Fibroblast of villous mesenchyme (primary cell): ENCODE measurements around the gene GRPEL1. TPM values are rescaled to one million over a fixed set of nuclear protein-coding genes. Genes with fewer than 3 reads are reported as not detected.
A peak's percentile ranks its signal among the peaks of the same experiment; 100 is the strongest.

ENCODE experiments used
- DNase-seq: peaks from one replicate; pipeline ENCODE4 v3.0.0-alpha.2; 2010; ENCODE audit warnings: low read depth
- H3K4me3 ChIP-seq: 2 replicates; pipeline ENCODE4 v1.5.1; 2011; ENCODE audit warnings: low read depth, mild to moderate bottlenecking, low read length
- total RNA-seq: library from RNA; depleted of rRNA; stranded (reverse); fragments of >200 nt; gene quantifications from 2 replicates; pipeline ENCODE4 v1.2.3, GENCODE V29; 2012
- TF ChIP-seq, protein P1 (sequence below): IDR thresholded peaks from 2 replicates; pipeline ENCODE4 v1.5.1; 2012; ENCODE audit warnings: low read depth, mild to moderate bottlenecking, low read length; ENCODE audit not compliant: insufficient read depth

The GRPEL1 gene
- total RNA-seq, 1 donor: 32.8 TPM

DNA sequence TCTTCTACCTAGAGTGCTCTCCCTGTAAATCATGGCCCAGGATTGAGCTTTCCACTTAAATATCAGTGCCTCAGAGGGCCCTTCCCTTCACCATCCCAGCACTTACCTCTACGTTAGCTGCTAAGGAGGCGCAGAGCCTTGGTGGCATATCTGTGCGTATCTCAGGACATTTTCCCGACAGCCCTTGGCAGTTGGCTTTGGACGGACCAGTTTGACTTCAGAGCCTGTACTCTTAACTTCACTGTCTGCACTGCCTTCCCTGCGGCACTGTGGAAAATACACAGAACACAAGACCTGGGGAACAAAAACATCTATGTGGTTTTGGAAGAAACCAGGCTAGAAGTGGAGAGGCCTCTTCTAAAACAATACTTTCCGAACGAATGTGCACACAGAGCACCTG lies 22.3 kb downstream of the GRPEL1 start:
- TF ChIP-seq, protein P1, sequence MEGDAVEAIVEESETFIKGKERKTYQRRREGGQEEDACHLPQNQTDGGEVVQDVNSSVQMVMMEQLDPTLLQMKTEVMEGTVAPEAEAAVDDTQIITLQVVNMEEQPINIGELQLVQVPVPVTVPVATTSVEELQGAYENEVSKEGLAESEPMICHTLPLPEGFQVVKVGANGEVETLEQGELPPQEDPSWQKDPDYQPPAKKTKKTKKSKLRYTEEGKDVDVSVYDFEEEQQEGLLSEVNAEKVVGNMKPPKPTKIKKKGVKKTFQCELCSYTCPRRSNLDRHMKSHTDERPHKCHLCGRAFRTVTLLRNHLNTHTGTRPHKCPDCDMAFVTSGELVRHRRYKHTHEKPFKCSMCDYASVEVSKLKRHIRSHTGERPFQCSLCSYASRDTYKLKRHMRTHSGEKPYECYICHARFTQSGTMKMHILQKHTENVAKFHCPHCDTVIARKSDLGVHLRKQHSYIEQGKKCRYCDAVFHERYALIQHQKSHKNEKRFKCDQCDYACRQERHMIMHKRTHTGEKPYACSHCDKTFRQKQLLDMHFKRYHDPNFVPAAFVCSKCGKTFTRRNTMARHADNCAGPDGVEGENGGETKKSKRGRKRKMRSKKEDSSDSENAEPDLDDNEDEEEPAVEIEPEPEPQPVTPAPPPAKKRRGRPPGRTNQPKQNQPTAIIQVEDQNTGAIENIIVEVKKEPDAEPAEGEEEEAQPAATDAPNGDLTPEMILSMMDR: no peak
- no peak for DNase-seq
- H3K4me3 ChIP-seq: peak overlapping the region; percentile 30

DNA sequence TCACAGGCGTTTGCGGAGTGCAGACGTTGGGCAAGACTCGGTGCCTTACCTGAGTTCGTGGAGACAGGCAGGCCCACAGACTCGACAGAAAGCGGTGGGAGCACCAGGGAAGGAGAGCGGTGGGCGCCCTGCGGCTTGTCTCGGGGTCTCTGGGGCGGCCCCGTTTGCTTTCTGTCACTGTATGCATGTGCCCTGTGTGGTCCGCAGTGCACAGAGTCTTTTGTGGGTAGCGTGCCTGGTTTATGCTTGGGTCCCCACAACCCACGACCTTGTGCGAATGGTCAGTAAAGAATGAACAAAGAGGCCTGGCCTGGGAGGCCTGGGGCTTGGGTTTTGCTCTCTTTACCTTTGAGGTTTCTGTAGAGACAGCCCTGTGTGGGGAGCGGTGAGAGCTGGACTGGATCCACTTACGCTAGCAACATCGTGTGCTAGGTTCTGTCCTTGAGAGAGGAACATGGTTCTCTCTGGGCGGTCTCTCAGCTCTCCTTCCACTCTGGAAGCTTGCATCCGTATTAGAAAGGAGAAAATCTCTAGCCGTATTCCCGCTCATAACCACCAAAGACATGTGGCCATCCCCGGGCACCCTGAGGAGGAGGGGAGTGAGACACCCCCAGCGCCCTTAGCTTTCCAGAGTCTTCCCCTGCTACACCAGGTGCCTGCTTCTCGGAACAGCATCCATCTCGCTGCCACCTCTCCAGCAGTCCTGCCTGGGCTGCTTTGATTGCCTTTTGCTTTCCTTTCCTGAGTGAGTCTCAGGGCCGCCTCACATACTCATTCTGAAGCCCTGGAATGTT lies 23.5 kb downstream of the GRPEL1 start:
- peak; percentile 13 for DNase-seq
- peak overlapping the region; percentile 83 for H3K4me3 ChIP-seq
- TF ChIP-seq, protein P1: no peak

GRCh38 chr4:7043284-7044136 lies 24.4 kb downstream of the GRPEL1 start, which contains the start of gene TADA2B:
TSS of gene TADA2B (plus strand) at chr4:7043372. CDS start at chr4:7043580, 208 bp downstream.
- peak within 1 kb of the TSS; percentile 83 for H3K4me3 ChIP-seq
- DNase-seq: peak; percentile 46
- TF ChIP-seq, protein P1: no peak

GRCh38 chr4:7042503-7043283 lies 25.2 kb downstream of the GRPEL1 start:
- H3K4me3 ChIP-seq: peak overlapping the region; percentile 83
- peak; percentile 98 for DNase-seq
- TF ChIP-seq, protein P1: peak; percentile 17

DNA sequence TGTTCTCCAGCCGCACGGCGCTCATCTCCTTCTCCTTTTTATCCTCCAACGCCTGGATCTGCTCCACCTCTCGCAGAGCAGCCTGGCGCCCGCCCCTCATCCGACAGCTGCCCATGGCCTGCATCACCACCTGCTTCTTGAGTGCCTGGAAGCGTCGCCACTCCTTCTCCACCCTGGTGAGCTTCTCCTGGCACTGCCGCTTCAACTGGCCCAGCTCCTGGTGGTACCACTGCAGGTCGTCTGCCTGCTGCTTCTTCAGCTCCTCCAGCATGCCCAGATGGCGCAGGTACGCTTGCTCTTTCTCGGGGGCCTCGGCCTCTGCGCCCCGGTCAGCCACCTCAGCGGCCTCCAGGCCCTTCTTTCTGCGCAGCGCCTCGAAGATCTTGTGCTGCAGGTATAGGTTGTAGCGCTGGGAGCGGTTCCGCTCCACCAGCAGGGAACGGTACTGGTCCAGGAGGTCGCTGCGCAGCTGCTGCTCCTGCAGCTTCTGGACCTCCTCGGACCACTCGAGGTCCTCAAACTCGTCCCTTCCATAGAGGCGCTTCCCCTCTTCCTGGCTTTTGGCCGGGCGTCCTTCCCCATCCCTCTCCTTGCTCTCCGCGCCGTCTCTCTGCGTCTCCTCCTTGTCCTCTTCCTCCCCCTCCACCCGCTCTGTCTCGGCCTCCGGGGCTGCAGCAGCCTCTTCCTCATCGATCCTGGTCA lies 25.9 kb downstream of the GRPEL1 start:
- TF ChIP-seq, protein P1: no peak
- DNase-seq: no peak
- H3K4me3 ChIP-seq: peak overlapping the region; percentile 83

DNA sequence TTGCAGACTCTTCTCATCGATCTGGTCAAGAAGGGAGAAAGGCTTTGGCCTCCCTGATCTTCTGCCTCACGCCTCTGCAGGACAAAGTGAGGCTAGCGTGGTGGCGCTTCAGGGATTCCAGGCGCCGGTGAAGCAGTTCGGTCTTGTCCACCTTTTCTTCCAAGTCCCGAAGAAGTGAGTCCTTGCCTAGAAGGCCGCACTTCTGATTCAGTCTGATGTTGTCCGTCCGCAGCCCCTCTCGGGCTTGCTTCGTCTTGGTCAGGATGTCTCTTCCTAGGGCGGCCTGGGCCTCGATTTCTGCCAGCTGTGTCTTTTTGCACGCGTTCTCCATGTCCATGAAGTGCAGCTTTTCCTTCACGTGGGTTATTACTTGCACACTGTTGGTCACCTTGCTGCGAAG lies 26.6 kb downstream of the GRPEL1 start:
- no peak overlapping the region for H3K4me3 ChIP-seq
- TF ChIP-seq, protein P1: no peak
- DNase-seq: no peak
